Mesenchymal stem cell (in vitro differentiated cells and primary cell): ENCODE results near the gene VPS72.

Experiments
- DNase-seq: peaks from one replicate; pipeline ENCODE4 v3.0.0-alpha.2; 2013
- H2AFZ ChIP-seq: one replicate; pipeline ENCODE4 v1.6.1; 2013; ENCODE audit warnings: low read depth, mild to moderate bottlenecking, control low read depth, inconsistent platforms, low read length, moderate library complexity
- H2AK5ac ChIP-seq: 2 replicates; pipeline ENCODE4 v1.6.1; 2013; ENCODE audit warnings: low read length, moderate library complexity, mild to moderate bottlenecking, inconsistent platforms; ENCODE audit not compliant: severe bottlenecking
- H2BK120ac ChIP-seq: one replicate; pipeline ENCODE4 v1.6.1; 2013; ENCODE audit warnings: low read depth, mild to moderate bottlenecking, inconsistent platforms, low read length, moderate library complexity
- H2BK12ac ChIP-seq, 2 experiments: one replicate each; pipeline ENCODE4 v1.6.1; 2013; ENCODE audit warnings: inconsistent platforms in 2 of 2, low read length in 2 of 2, mild to moderate bottlenecking in 2 of 2, moderate library complexity in 2 of 2, control low read depth in 1 of 2
- H2BK15ac ChIP-seq: one replicate; pipeline ENCODE4 v1.6.1; 2013; ENCODE audit warnings: mild to moderate bottlenecking, low read depth, inconsistent platforms; ENCODE audit not compliant: poor library complexity, severe bottlenecking
- H2BK5ac ChIP-seq: 2 replicates; pipeline ENCODE4 v1.6.1; 2013; ENCODE audit warnings: low read depth, mild to moderate bottlenecking, low read length, control low read depth, inconsistent platforms; ENCODE audit not compliant: poor library complexity, severe bottlenecking
- H3K14ac ChIP-seq, 2 experiments: one replicate each; pipeline ENCODE4 v1.6.1; 2013; ENCODE audit warnings: inconsistent platforms in 2 of 2, low read length in 2 of 2, control low read depth in 1 of 2, mild to moderate bottlenecking in 1 of 2, moderate library complexity in 1 of 2
- H3K18ac ChIP-seq, 2 experiments: one replicate each; pipeline ENCODE4 v1.6.1; 2013; ENCODE audit warnings: inconsistent platforms in 2 of 2, low read length in 2 of 2, control low read depth in 1 of 2, low read depth in 1 of 2, mild to moderate bottlenecking in 1 of 2
- H3K23ac ChIP-seq, 2 experiments: one replicate each; pipeline ENCODE4 v1.6.1; 2013; ENCODE audit warnings: inconsistent platforms in 2 of 2, low read length in 2 of 2, mild to moderate bottlenecking in 2 of 2, moderate library complexity in 2 of 2, control low read depth in 1 of 2
- H3K27ac ChIP-seq: 2 replicates; pipeline ENCODE4 v1.5.1; 2013; ENCODE audit warnings: mild to moderate bottlenecking, moderate library complexity, low read length, control low read depth, inconsistent platforms; ENCODE audit not compliant: poor library complexity, severe bottlenecking
- H3K27me3 ChIP-seq, 2 experiments: 2 replicates each; pipeline versions ENCODE4 v1.6.1 to v1.7.0; 2013; ENCODE audit warnings: low read length in 2 of 2, mild to moderate bottlenecking in 2 of 2, moderate library complexity in 2 of 2, control low read depth in 1 of 2, inconsistent platforms in 1 of 2; ENCODE audit not compliant: control insufficient read depth in 1 of 2, insufficient read depth in 1 of 2
- H3K36me3 ChIP-seq, 2 experiments: 2 replicates each; pipeline versions ENCODE4 v1.6.1 to v1.7.0; 2013; ENCODE audit warnings: low read length in 2 of 2, control low read depth in 1 of 2, inconsistent platforms in 1 of 2, low read depth in 1 of 2, mild to moderate bottlenecking in 1 of 2; ENCODE audit not compliant: insufficient read depth in 2 of 2, control insufficient read depth in 1 of 2
- H3K4ac ChIP-seq, 2 experiments: one replicate each; pipeline ENCODE4 v1.6.1; 2013; ENCODE audit warnings: inconsistent platforms in 2 of 2, low read length in 2 of 2, mild to moderate bottlenecking in 2 of 2, moderate library complexity in 2 of 2, control low read depth in 1 of 2, low read depth in 1 of 2
- H3K4me1 ChIP-seq: 2 replicates; pipeline ENCODE4 v1.6.1; 2013; ENCODE audit warnings: low read depth, low read length, control low read depth; ENCODE audit not compliant: control insufficient read depth, insufficient read depth
- H3K4me2 ChIP-seq: 2 replicates; pipeline ENCODE4 v1.6.1; 2013; ENCODE audit warnings: low read length, mild to moderate bottlenecking, inconsistent platforms; ENCODE audit not compliant: poor library complexity, severe bottlenecking
- H3K4me3 ChIP-seq, 2 experiments: 2 replicates each; pipeline versions ENCODE4 v1.5.1 to v1.7.0; 2013; ENCODE audit warnings: low read length in 2 of 2, mild to moderate bottlenecking in 2 of 2, control low read depth in 1 of 2, low read depth in 1 of 2; ENCODE audit not compliant: insufficient read depth in 1 of 2
- H3K79me1 ChIP-seq: replicated peaks from 2 replicates; pipeline ENCODE4 v1.6.1; 2013; ENCODE audit warnings: mild to moderate bottlenecking, control low read depth, low read length, inconsistent platforms; ENCODE audit not compliant: poor library complexity, severe bottlenecking
- H3K9ac ChIP-seq: 2 replicates; pipeline ENCODE4 v1.7.0; 2013; ENCODE audit warnings: mild to moderate bottlenecking, low read length, moderate library complexity
- H3K9me3 ChIP-seq: 2 replicates; pipeline ENCODE4 v1.7.0; 2013; ENCODE audit warnings: mild to moderate bottlenecking, low read length; ENCODE audit not compliant: control insufficient read depth
- H4K8ac ChIP-seq: one replicate; pipeline ENCODE4 v1.6.1; 2013; ENCODE audit warnings: inconsistent platforms, mild to moderate bottlenecking, low read length, moderate library complexity
- H4K91ac ChIP-seq: one replicate; pipeline ENCODE4 v1.6.1; 2013; ENCODE audit warnings: mild to moderate bottlenecking, low read length, inconsistent platforms
- WGBS: methylation state at CpG from one replicate; pipeline ENCODE4 v1.1.7; 2013; ENCODE audit warnings: mixed read lengths; 5-methylcytosine and 5-hydroxymethylcytosine counted together

The VPS72 gene

DNA sequence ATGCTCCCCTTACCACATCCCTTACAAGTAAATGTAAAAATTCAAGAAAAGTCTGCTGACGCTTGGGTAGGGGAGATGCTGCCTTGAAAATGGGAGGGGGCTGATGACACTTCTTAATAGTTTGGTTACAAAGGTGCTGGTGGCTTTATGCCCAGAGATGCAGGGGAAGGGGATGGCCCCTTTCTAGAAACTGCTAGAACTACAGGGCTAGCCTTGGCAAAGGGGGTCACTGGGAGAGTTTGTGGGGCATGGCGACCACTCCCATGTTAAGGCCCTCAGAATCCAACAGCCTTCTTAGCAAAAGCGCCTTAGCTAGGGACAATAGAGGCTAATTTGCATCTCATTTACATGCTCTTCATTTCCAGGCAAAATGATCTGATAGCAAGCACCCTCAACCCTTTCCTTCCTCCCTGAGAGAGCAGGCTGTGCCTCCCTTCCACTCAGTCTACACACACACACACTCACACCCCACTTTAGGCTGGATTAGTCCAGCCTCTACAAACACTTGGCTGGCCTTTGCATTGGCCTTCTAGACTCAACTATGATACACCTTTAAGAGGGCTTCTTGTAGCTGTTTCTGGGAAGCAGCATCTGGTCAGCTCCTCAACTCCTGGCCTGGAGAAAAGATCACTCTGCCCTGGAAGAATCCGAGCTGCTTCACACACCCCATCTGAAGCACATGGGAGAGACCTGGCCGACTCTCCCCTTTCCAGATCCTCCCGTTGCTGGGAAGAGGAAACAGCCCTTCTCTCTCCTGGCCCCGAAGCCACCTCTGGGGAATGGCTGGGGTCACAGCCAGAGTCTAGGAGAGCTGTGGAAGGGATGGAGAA is 45.3 kb downstream of the VPS72 start:
- no peak overlapping the region for H3K4ac ChIP-seq
- no peak overlapping the region for H2AK5ac ChIP-seq
- whole genome bisulfite sequencing, result 80% methylated on average over 4 of the region's 7 CpGs
- peaks cover 3% of the 10 kb centered on the region for H3K79me1 ChIP-seq
- no peak for DNase-seq
- H3K14ac ChIP-seq, result no peak overlapping the region
- peak overlapping the region in 1 of 2 experiments; percentile 79 for H3K23ac ChIP-seq
- peaks cover 8 to 21% of the 10 kb centered on the region in 2 experiments for H3K27me3 ChIP-seq
- H4K91ac ChIP-seq, result no peak overlapping the region
- H3K4me1 ChIP-seq, result peaks cover 22% of the 10 kb centered on the region
- no peaks in the 10 kb centered on the region for H3K9me3 ChIP-seq
- H3K27ac ChIP-seq, result no peak overlapping the region
- H3K4me3 ChIP-seq, result no peak overlapping the region
- no peak overlapping the region for H2BK120ac ChIP-seq
- H3K4me2 ChIP-seq, result no peak overlapping the region
- H2BK15ac ChIP-seq, result no peak overlapping the region
- no peak overlapping the region for H3K18ac ChIP-seq
- no peak overlapping the region for H2BK5ac ChIP-seq
- no peak overlapping the region for H2AFZ ChIP-seq
- H4K8ac ChIP-seq, result no peak overlapping the region
- H2BK12ac ChIP-seq, result no peak overlapping the region
- H3K9ac ChIP-seq, result peak overlapping the region; percentile 71
- H3K36me3 ChIP-seq, result peaks cover 0 to 11% of the 10 kb centered on the region in 2 experiments

DNA sequence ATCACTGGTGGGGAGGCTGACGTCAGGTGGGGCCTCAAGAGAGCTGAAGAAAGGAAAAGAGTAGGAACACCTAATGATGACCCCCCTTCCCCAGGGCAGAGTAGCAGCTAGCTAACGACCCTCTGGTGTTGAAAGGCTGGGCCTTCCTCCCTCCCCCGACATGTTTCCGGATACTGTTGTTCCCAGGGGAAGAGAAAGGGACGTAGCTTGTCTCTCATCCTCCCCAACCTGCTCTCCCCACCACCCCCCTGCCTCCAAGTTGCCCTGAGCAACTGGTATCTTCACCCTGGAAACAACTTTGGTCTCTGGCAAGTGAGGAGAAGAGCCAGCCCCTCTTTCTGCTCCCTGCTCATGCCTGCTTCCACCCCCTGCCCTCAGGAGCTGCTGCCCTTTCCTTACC is 46.0 kb downstream of the VPS72 start:
- no peak overlapping the region for H4K8ac ChIP-seq
- peaks cover 0 to 14% of the 10 kb centered on the region in 2 experiments for H3K36me3 ChIP-seq
- H2AFZ ChIP-seq, result no peak overlapping the region
- H3K14ac ChIP-seq, result no peak overlapping the region
- no peak overlapping the region for H2BK5ac ChIP-seq
- H4K91ac ChIP-seq, result no peak overlapping the region
- H2BK12ac ChIP-seq, result no peak overlapping the region
- no peak overlapping the region for H3K4me2 ChIP-seq
- H2BK15ac ChIP-seq, result no peak overlapping the region
- no peak overlapping the region for H3K27ac ChIP-seq
- H3K9ac ChIP-seq, result no peak overlapping the region
- H2AK5ac ChIP-seq, result no peak overlapping the region
- H3K79me1 ChIP-seq, result peaks cover 3% of the 10 kb centered on the region
- 46% methylated on average over 4 of the region's 5 CpGs for WGBS
- no peaks in the 10 kb centered on the region for H3K9me3 ChIP-seq
- H3K4ac ChIP-seq, result no peak overlapping the region
- DNase-seq, result no peak
- no peak overlapping the region for H3K23ac ChIP-seq
- H3K18ac ChIP-seq, result no peak overlapping the region
- H3K27me3 ChIP-seq, result peaks cover 8 to 21% of the 10 kb centered on the region in 2 experiments
- H3K4me3 ChIP-seq, result no peak overlapping the region
- peaks cover 22% of the 10 kb centered on the region for H3K4me1 ChIP-seq
- no peak overlapping the region for H2BK120ac ChIP-seq

DNA sequence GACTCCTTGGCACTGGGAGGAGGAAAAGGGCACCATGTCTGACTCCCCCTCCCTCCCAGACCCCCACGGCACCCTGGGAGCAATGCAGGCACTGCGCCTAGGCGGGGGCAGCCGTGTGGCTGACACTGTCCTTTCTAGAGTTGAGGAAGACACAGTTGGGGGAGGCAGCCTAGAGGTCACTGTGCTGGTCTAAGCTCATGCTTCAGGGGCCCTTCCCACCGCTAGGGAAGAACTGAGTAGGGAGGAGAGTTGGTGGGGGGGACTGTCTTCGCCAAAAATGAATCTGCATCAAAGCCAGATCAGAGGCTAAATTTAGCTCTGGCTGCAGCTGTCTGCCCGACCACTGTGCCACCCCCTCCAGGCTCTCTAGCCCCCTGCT is 47.0 kb downstream of the VPS72 start:
- Histone ChIP-seq H3K79me1 (peaks cover 3% of the 10 kb centered on the region), H3K9ac (no peak overlapping the region), H2BK5ac (no peak overlapping the region), H3K4me1 (peaks cover 22% of the 10 kb centered on the region), H3K4me2 (no peak overlapping the region), H3K14ac (no peak overlapping the region), H2BK120ac (no peak overlapping the region), H3K27ac (no peak overlapping the region), H3K4me3 (no peak overlapping the region), H3K18ac (no peak overlapping the region), H3K27me3 (peaks cover 8 to 21% of the 10 kb centered on the region in 2 experiments), H3K36me3 (peaks cover 0 to 19% of the 10 kb centered on the region in 2 experiments), H3K23ac (no peak overlapping the region), H3K9me3 (no peaks in the 10 kb centered on the region), H2BK12ac (no peak overlapping the region), H4K8ac (no peak overlapping the region), H4K91ac (no peak overlapping the region), H2AFZ (no peak overlapping the region), H2AK5ac (no peak overlapping the region), H3K4ac (no peak overlapping the region), H2BK15ac (no peak overlapping the region)
- WGBS, result 74% methylated on average over 7 of the region's 7 CpGs
- DNase-seq, result no peak

DNA sequence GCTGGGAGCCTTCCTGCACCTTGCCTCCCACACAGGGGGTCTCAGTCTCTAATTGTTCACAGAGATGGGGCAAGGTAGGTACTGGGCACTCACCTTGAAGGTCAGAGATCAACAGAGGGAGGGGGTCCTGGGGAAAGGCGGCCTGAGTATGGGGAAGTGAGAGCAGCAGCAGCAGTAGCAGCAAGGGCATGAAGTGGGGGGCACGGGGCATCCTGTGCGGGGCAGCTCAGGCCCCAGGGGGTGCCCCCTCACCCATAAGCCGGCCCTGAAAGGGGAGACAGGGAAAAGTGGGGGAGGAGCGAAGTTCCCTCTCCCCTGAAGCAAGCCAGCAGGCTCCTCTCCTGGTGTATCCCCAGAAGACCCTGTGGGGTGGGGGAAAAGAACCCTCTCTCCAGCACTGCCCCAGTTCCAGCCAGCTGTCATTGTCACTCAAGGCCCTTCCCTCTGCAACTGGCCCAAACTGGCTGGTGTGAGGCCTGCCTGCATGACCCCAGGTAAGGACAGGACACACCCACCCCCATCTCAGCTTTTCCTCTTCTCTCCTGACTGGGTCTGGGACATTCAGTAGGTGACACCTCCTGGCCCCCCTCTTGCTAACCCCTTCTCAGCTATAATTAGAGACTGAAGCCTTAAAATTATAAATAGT is 47.5 kb downstream of the VPS72 start:
- H3K36me3 ChIP-seq, result peaks cover 0 to 24% of the 10 kb centered on the region in 2 experiments
- H3K9ac ChIP-seq, result no peak overlapping the region
- H2BK12ac ChIP-seq, result no peak overlapping the region
- peaks cover 3% of the 10 kb centered on the region for H3K79me1 ChIP-seq
- H4K8ac ChIP-seq, result no peak overlapping the region
- peaks cover 8 to 21% of the 10 kb centered on the region in 2 experiments for H3K27me3 ChIP-seq
- DNase-seq, result no peak
- H3K4me1 ChIP-seq, result peaks cover 22% of the 10 kb centered on the region
- no peak overlapping the region for H3K14ac ChIP-seq
- no peak overlapping the region for H2AK5ac ChIP-seq
- no peak overlapping the region for H3K4me2 ChIP-seq
- H4K91ac ChIP-seq, result no peak overlapping the region
- whole genome bisulfite sequencing, result 98% methylated on average over 3 of the region's 5 CpGs
- no peaks in the 10 kb centered on the region for H3K9me3 ChIP-seq
- peak overlapping the region in 1 of 2 experiments; percentile 47 for H3K4ac ChIP-seq
- H2BK5ac ChIP-seq, result no peak overlapping the region
- no peak overlapping the region for H3K18ac ChIP-seq
- no peak overlapping the region for H2BK15ac ChIP-seq
- no peak overlapping the region for H2BK120ac ChIP-seq
- H3K23ac ChIP-seq, result peak overlapping the region in 1 of 2 experiments; percentile 26
- no peak overlapping the region for H3K4me3 ChIP-seq
- no peak overlapping the region for H2AFZ ChIP-seq
- no peak overlapping the region for H3K27ac ChIP-seq
